ENCODE data around the gene KIF12. TPM values are rescaled to one million over a fixed set of nuclear protein-coding genes. Genes with fewer than 3 reads are reported as not detected.

KIF12 gene
- total and polyA plus RNA-seq, 2 of the 13 experiments (the other 11 are each of a cell fraction or from before 2014, with no cell fraction given): 1.8 to 12.5 TPM

GRCh38 chr9:114117614-114117995 is 18.5 kb upstream of the KIF12 start:
- peaks cover 93% of the 10 kb centered on the region for H3K4me1 ChIP-seq (ENCODE audit: insufficient read depth, low read length)
- CTCF ChIA-PET (ENCODE audit: low intra/inter-chr PET ratio, low total read pairs): no interaction called here
- FAIRE-seq (no peak), DNase-seq (ENCODE audit: low spot score) (peak; percentile 70), ATAC-seq (peak; percentile 67)
- H3K9ac ChIP-seq (ENCODE audit: insufficient read depth, low read depth, low read length): peak overlapping the region; percentile 60
- peak overlapping the region; percentile 87 for H3K27ac ChIP-seq (ENCODE audit: extremely low read length, insufficient read depth, low read length)
- no peaks in the 10 kb centered on the region for H4K20me1 ChIP-seq (ENCODE audit: insufficient read depth, low read length)
- H3K4me2 ChIP-seq (ENCODE audit: low read depth, low read length): peak overlapping the region; percentile 87
- peak overlapping the region in 2 of 3 experiments; percentile 2 to 64; a peak in 4 of 6 replicates for H3K4me3 ChIP-seq (replicated peaks in 1 of 3; ENCODE audit: insufficient read depth in 1 of 3, low read depth in 2 of 3, low read length in 3 of 3)
- H3K36me3 ChIP-seq (replicated peaks in 1 of 2; ENCODE audit: control insufficient read depth in 1 of 2, insufficient read depth in 2 of 2, low read length in 2 of 2): no peaks in the 10 kb centered on the region
- BruUV-seq (replicated peaks): no TSS peak
- 2% methylated on average over 7 of the region's 7 CpGs for WGBS (ENCODE audit: low lambda C conversion rate)
- intact Hi-C loops (cut with micrococcal nuclease; ENCODE audit: unreplicated experiment): no loop called here
- H3K9me3 ChIP-seq (ENCODE audit: low read length): no peaks in the 10 kb centered on the region
- H3K79me2 ChIP-seq (ENCODE audit: insufficient read depth, low read length): no peaks in the 10 kb centered on the region
- POLR2A ChIA-PET: interaction anchor here (1.0 to 5.6 kb wide), 15 partner anchors 9 to 211 kb away, joined by 3 to 107 read pairs (median 17); partner anchors contain the start of genes AMBP, COL27A1 and KIF12
- no peak overlapping the region for H2AFZ ChIP-seq (ENCODE audit: low read length)
- in situ Hi-C loops (cut with HindIII; ENCODE audit: extremely low pct_ligation_motif_present, low pct_unique_long_range_greater_than_20kb): no loop called here
- H3K27me3 ChIP-seq (ENCODE audit: control insufficient read depth in 1 of 2, insufficient read depth in 2 of 2, low read length in 2 of 2): no peaks in the 10 kb centered on the region
- 0 out of 2 replicates have a peak, but pooled peaks have one; percentile 11 for TF ChIP-seq ZBTB8A (CRISPR knock-in tag; IDR thresholded peaks at IDR 0.05; ENCODE audit: borderline replicate concordance, low read depth)
- TF ChIP-seq ZNF510 (CRISPR knock-in tag; IDR thresholded peaks at IDR 0.05; ENCODE audit: low read depth): 0 out of 2 replicates have a peak, but pooled peaks have one; percentile 30
- TF ChIP-seq ZNF564 (CRISPR knock-in tag; IDR thresholded peaks at IDR 0.05): no peak
- no peak for TF ChIP-seq ESRRA (CRISPR knock-in tag; IDR thresholded peaks at IDR 0.05; ENCODE audit: low read depth)
- TF ChIP-seq PAXIP1 (CRISPR knock-in tag; conservative IDR thresholded peaks at IDR 0.05): peak; percentile 48
- TF ChIP-seq YEATS4 (CRISPR knock-in tag; IDR thresholded peaks at IDR 0.05; ENCODE audit: borderline replicate concordance): 0 out of 2 replicates have a peak, but pooled peaks have one; percentile 9
- TF ChIP-seq RARA (CRISPR knock-in tag; IDR thresholded peaks at IDR 0.05): peak; percentile 61; the same call in 1 of the 2 replicates
- peak; percentile 57; the same call in 1 of the 2 replicates for TF ChIP-seq MLX (CRISPR knock-in tag; IDR thresholded peaks at IDR 0.05)
- peak; percentile 50; the same call in 1 of the 2 replicates for TF ChIP-seq MAFF (IDR thresholded peaks at IDR 0.05; ENCODE audit: low read depth, low read length)
- TF ChIP-seq KDM4B (CRISPR knock-in tag; IDR thresholded peaks at IDR 0.05): peak; percentile 31; the same call in 1 of the 2 replicates
- TF ChIP-seq EP300 (IDR thresholded peaks at IDR 0.05; ENCODE audit: low read depth in 2 of 2, low read length in 2 of 2): peak in 1 of 2 experiments; percentile 55; a peak in 2 of 4 replicates
- no peak; the same call in 1 of the 2 replicates for TF ChIP-seq EP300 (CRISPR knock-in tag; IDR thresholded peaks at IDR 0.05; ENCODE audit: borderline replicate concordance)
- TF ChIP-seq RCOR2 (CRISPR knock-in tag; IDR thresholded peaks at IDR 0.05): peak; percentile 78; the same call in 1 of the 2 replicates
- TF ChIP-seq ZNF614 (CRISPR knock-in tag; IDR thresholded peaks at IDR 0.05; ENCODE audit: borderline replicate concordance): peak; percentile 83; the same call in 1 of the 2 replicates
- peak; percentile 59 for TF ChIP-seq ZMYM3 (CRISPR knock-in tag; IDR thresholded peaks at IDR 0.05)
- TF ChIP-seq ZNF121 (CRISPR knock-in tag; IDR thresholded peaks at IDR 0.05): peak; percentile 95
- no peak for TF ChIP-seq ZNF749 (CRISPR knock-in tag; IDR thresholded peaks at IDR 0.05; ENCODE audit: borderline replicate concordance)
- 0 out of 2 replicates have a peak, but pooled peaks have one; percentile 61 for TF ChIP-seq RELA (CRISPR knock-in tag; IDR thresholded peaks at IDR 0.05)
- no peak for TF ChIP-seq ZNF414 (CRISPR knock-in tag; IDR thresholded peaks at IDR 0.05)
